B cell (primary cell): ENCODE measurements around the gene CCDC180. TPM values are rescaled to one million over a fixed set of nuclear protein-coding genes. Genes with fewer than 3 reads are reported as not detected.

Experiments used
- ATAC-seq: fragments of 200-7000 bp; cut with Tn5 transposase; one replicate; pipeline ENCODE4 v1.10.0; 2021; ENCODE audit warnings: low read depth, mild to moderate bottlenecking, moderate number of reproducible peaks, moderate library complexity
- CTCF ChIA-PET: fragments of 350-600 bp; sonication (Branson Sonifier 250); formaldehyde crosslinking; loops from one replicate; lab custom pipeline; 2021; ENCODE audit warnings: antibody characterized with exemption, inconsistent platforms; lab: Charles Lee
- POLR2A ChIA-PET: fragments of 350-600 bp; sonication (Branson Sonifier 250); formaldehyde crosslinking; loops from one replicate; lab custom pipeline; 2021; ENCODE audit warnings: antibody characterized with exemption; lab: Charles Lee
- DNase-seq: peaks from one replicate; pipeline ENCODE4 v3.0.0; 2013
- H2AFZ ChIP-seq: 2 replicates; pipeline ENCODE4 v1.6.1; 2012; ENCODE audit warnings: mild to moderate bottlenecking, low read depth, low read length; ENCODE audit not compliant: insufficient read depth, poor library complexity, severe bottlenecking
- H3K27ac ChIP-seq, 2 donors: 1 replicate in 1 of 2; 2 replicates in 1 of 2; pipeline ENCODE4 v1.5.1; 2012 to 2013; ENCODE audit warnings: low read length in 2 of 2, mild to moderate bottlenecking in 2 of 2, moderate library complexity in 1 of 2
- H3K27me3 ChIP-seq, 4 experiments: fragments of 200-600 bp in 1 of 4; sonication (generic) in 1 of 4; replicated peaks in 1 of 4; 1 replicate in 2 of 4; 2 replicates in 2 of 4; pipeline versions ENCODE4 v1.6.1 to v1.7.0; 2013 to 2016; ENCODE audit warnings: low read length in 3 of 4, mild to moderate bottlenecking in 2 of 4, mixed read lengths in 1 of 4, moderate library complexity in 1 of 4; ENCODE audit not compliant: insufficient read depth in 4 of 4, control insufficient read depth in 3 of 4; ENCODE audit errors: control extremely low read depth in 1 of 4
- H3K36me3 ChIP-seq, 2 experiments: replicated peaks in 1 of 2; 1 replicate in 1 of 2; 2 replicates in 1 of 2; pipeline versions ENCODE4 v1.6.1 to v1.7.1; 2013; ENCODE audit warnings: low read length in 1 of 2; ENCODE audit not compliant: insufficient read depth in 2 of 2, control insufficient read depth in 1 of 2; ENCODE audit errors: control extremely low read depth in 1 of 2, extremely low read depth in 1 of 2
- H3K4me1 ChIP-seq, 2 donors: fragments of 200-600 bp in 1 of 2; sonication (generic) in 1 of 2; 1 replicate in 1 of 2; 2 replicates in 1 of 2; pipeline versions ENCODE4 v1.5.1 to v1.6.1; 2013 to 2017; ENCODE audit warnings: low read length in 2 of 2; ENCODE audit not compliant: control insufficient read depth in 2 of 2, insufficient read depth in 2 of 2
- H3K4me2 ChIP-seq: replicated peaks from 2 replicates; pipeline ENCODE3; 2012; ENCODE audit warnings: mild to moderate bottlenecking, low read depth, low read length; ENCODE audit not compliant: poor library complexity, severe bottlenecking
- H3K4me3 ChIP-seq, 5 experiments: fragments of 200-600 bp in 1 of 5; sonication (generic) in 1 of 5; 1 replicate in 3 of 5; 2 replicates in 2 of 5; pipeline versions ENCODE4 v1.5.1 to v1.7.0; 2011 to 2016; ENCODE audit warnings: low read length in 4 of 5, mild to moderate bottlenecking in 4 of 5, low read depth in 2 of 5, control low read depth in 1 of 5, moderate library complexity in 1 of 5; ENCODE audit not compliant: insufficient read depth in 1 of 5; ENCODE audit errors: control extremely low read depth in 1 of 5, extremely low read depth in 1 of 5
- H3K79me2 ChIP-seq: fragments of 200-600 bp; sonication (generic); one replicate; pipeline ENCODE4 v1.6.0; 2016; ENCODE audit warnings: low read length; ENCODE audit not compliant: control insufficient read depth, insufficient read depth
- H3K9ac ChIP-seq: fragments of 200-600 bp; sonication (generic); 2 replicates; pipeline ENCODE4 v1.6.1; 2017; ENCODE audit warnings: mild to moderate bottlenecking, low read length, moderate library complexity
- H3K9me3 ChIP-seq, 3 donors: one replicate each; pipeline versions ENCODE4 v1.6.1 to v1.7.1; 2013; ENCODE audit warnings: low read length in 2 of 3; ENCODE audit not compliant: control insufficient read depth in 2 of 3, insufficient read depth in 1 of 3; ENCODE audit errors: control extremely low read depth in 1 of 3
- H4K20me1 ChIP-seq: 2 replicates; pipeline ENCODE4 v1.6.0; 2012; ENCODE audit warnings: mild to moderate bottlenecking, low read length; ENCODE audit not compliant: insufficient read depth, control insufficient read depth, poor library complexity, severe bottlenecking
- H3K27ac Mint-ChIP-seq: one replicate; pipeline ENCODE4 v1.8.0; 2021; ENCODE audit warnings: mixed read lengths
- H3K27me3 Mint-ChIP-seq: one replicate; pipeline ENCODE4 v1.8.0; 2021; ENCODE audit warnings: mixed read lengths
- H3K4me1 Mint-ChIP-seq: one replicate; pipeline ENCODE4 v1.8.0; 2021; ENCODE audit warnings: mixed read lengths
- H3K4me3 Mint-ChIP-seq: one replicate; pipeline ENCODE4 v1.8.0; 2021; ENCODE audit warnings: mixed read lengths
- H3K9me3 Mint-ChIP-seq: one replicate; pipeline ENCODE4 v1.8.0; 2022; ENCODE audit warnings: mixed read lengths; ENCODE audit not compliant: insufficient read depth
- EZH2 ChIP-seq: IDR thresholded peaks from 2 replicates; pipeline ENCODE4 v1.6.1; 2012; ENCODE audit warnings: borderline replicate concordance, low read depth, mild to moderate bottlenecking, moderate library complexity, low read length; ENCODE audit not compliant: insufficient read depth, poor library complexity, severe bottlenecking
- WGBS: methylation state at CpG from one replicate; pipeline ENCODE4 v1.1.5; 2013; ENCODE audit warnings: missing lambda C conversion rate; ENCODE audit not compliant: insufficient coverage; 5-methylcytosine and 5-hydroxymethylcytosine counted together
- intact Hi-C: fragments of 100-400 bp; cut with micrococcal nuclease; formaldehyde crosslinking; loops from one replicate; pipeline ENCODE4 v1.10.0; 2022
- polyA plus RNA-seq: library from polyadenylated mRNA; depleted of rRNA; stranded (reverse); fragments of >200 nt; gene quantifications from 2 replicates; pipeline ENCODE4 v1.2.3, GENCODE V29; 2012
- total RNA-seq, 2 donors: library from RNA; stranded (reverse); fragments of 120-200 nt in 1 of 2; gene quantifications; 1 replicate in 1 of 2; 2 replicates in 1 of 2; pipeline versions ENCODE4 v1.2.3 to v1.2.4, GENCODE V29; 2013 to 2022
- TF ChIP-seq, protein P1 (sequence below): fragments of 200-600 bp; IDR thresholded peaks from one replicate; pipeline ENCODE4 v1.8.0; 2022; ENCODE audit warnings: antibody characterized with exemption, mild to moderate bottlenecking

Gene CCDC180
- total and polyA plus RNA-seq, 2 donors (not counting 1 experiment from before 2014, with no cell fraction given): 4.4 to 7.1 TPM

DNA sequence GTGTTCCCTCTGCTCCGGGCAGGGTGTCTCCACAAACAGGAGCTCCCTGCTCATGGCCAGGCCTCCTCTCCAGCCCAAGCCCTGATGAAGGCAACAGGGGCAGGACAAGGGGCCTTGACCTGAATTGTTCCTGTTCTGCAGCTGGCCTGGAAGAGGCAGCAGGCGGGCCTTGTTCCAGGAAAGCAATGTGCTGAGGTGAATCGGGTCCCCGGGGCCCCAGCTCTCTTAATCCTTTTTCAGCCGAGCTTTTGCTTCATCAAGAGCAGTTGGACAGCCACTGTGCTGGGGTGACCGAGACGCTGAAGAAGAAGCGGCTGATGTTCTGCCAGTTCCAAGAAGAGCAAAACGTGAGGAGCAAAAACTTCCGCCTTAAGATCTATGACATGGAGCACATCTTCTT, 41.4 kb downstream of the CCDC180 start:
- Histone ChIP-seq H3K27me3 (no peaks in the 10 kb centered on the region), H3K9me3 (no peaks in the 10 kb centered on the region), H3K4me3 (no peak overlapping the region), H3K36me3 (no peaks in the 10 kb centered on the region), H3K4me1 (no peaks in the 10 kb centered on the region), H3K27ac (no peak overlapping the region), H2AFZ (no peak overlapping the region), H4K20me1 (no peaks in the 10 kb centered on the region), H3K79me2 (no peaks in the 10 kb centered on the region), H3K4me2 (no peak overlapping the region), H3K9ac (no peak overlapping the region)
- Mint-ChIP-seq H3K27me3 (no peaks in the 10 kb centered on the region), H3K4me1 (no peaks in the 10 kb centered on the region), H3K4me3 (no peak overlapping the region), H3K27ac (no peak overlapping the region), H3K9me3 (no peaks in the 10 kb centered on the region)
- DNase-seq: no peak
- ChIA-PET CTCF (no interaction called here), POLR2A (no interaction called here)
- intact Hi-C loops: no loop called here
- ATAC-seq: no peak
- no peak for TF ChIP-seq EZH2
- TF ChIP-seq, protein P1, sequence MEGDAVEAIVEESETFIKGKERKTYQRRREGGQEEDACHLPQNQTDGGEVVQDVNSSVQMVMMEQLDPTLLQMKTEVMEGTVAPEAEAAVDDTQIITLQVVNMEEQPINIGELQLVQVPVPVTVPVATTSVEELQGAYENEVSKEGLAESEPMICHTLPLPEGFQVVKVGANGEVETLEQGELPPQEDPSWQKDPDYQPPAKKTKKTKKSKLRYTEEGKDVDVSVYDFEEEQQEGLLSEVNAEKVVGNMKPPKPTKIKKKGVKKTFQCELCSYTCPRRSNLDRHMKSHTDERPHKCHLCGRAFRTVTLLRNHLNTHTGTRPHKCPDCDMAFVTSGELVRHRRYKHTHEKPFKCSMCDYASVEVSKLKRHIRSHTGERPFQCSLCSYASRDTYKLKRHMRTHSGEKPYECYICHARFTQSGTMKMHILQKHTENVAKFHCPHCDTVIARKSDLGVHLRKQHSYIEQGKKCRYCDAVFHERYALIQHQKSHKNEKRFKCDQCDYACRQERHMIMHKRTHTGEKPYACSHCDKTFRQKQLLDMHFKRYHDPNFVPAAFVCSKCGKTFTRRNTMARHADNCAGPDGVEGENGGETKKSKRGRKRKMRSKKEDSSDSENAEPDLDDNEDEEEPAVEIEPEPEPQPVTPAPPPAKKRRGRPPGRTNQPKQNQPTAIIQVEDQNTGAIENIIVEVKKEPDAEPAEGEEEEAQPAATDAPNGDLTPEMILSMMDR: no peak
- 94% methylated on average over 10 of the region's 10 CpGs for WGBS

DNA sequence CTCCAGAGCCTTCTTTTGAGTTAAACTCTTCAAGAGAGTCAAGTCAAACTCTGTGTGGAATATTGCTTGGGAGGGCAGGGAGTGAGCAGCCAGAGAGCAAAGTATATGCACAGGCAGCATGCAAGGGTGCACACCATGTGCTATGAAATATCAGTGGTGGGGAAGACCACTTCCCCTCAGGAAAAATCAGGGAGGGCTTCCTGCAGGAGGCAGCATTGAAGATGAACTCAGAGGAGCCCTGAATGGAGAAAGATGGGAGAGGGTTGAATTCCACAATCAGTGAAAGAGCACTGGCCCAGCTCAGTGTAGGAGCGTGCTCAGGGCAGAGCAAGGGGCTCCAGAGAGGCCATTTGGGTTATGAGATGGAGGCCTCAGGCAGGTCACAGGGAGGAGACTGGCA, 41.9 kb downstream of the CCDC180 start:
- intact Hi-C loops: no loop called here
- Histone ChIP-seq H3K9ac (no peak overlapping the region), H3K4me2 (no peak overlapping the region), H3K27ac (no peak overlapping the region), H3K36me3 (no peaks in the 10 kb centered on the region), H2AFZ (no peak overlapping the region), H3K27me3 (no peaks in the 10 kb centered on the region), H3K79me2 (no peaks in the 10 kb centered on the region), H3K9me3 (no peaks in the 10 kb centered on the region), H3K4me1 (no peaks in the 10 kb centered on the region), H3K4me3 (no peak overlapping the region), H4K20me1 (no peaks in the 10 kb centered on the region)
- Mint-ChIP-seq H3K27me3 (no peaks in the 10 kb centered on the region), H3K27ac (no peak overlapping the region), H3K4me1 (no peaks in the 10 kb centered on the region), H3K9me3 (no peaks in the 10 kb centered on the region), H3K4me3 (no peak overlapping the region)
- no peak for DNase-seq
- POLR2A ChIA-PET: no interaction called here
- no peak for ATAC-seq
- CTCF ChIA-PET: no interaction called here
- TF ChIP-seq, protein P1: no peak
- TF ChIP-seq EZH2: no peak
- 90% methylated on average over 1 of the region's 1 CpG for WGBS
